NOMO-1 (cell line): ENCODE results near the gene C10orf95.
"Not testable (repeated sequence)": the region's sequence is repeated elsewhere in the genome, so short reads cannot be mapped to it uniquely, and the experiment has no call there.

Experiments used
- DNase-seq, 2 experiments: peaks; one replicate each; lab custom pipeline; 2025; ENCODE audit not compliant: unreplicated experiment in 2 of 2; lab: John Stamatoyannopoulos, UW

The C10orf95 gene

GRCh38 chr10:102467318-102467717 is 16.0 kb upstream of the C10orf95 start:
- DNase-seq = no peak

- DNase-seq = no peak
Measured at GRCh38 chr10:102465466-102465865, 14.1 kb upstream of the C10orf95 start.

- DNase-seq = no peak
Measured at GRCh38 chr10:102463983-102464382, 12.6 kb upstream of the C10orf95 start.

- DNase-seq = no peak
Measured at GRCh38 chr10:102462512-102463054, 11.2 kb upstream of the C10orf95 start.

- peak; percentile 90 to 95 for DNase-seq
Measured at GRCh38 chr10:102461187-102462054, 10.1 kb upstream of the C10orf95 start.

GRCh38 chr10:102460836-102461186 is 9.5 kb upstream of the C10orf95 start:
- DNase-seq = no peak

GRCh38 chr10:102458656-102459055 is 7.3 kb upstream of the C10orf95 start:
- no peak for DNase-seq

GRCh38 chr10:102457591-102458150 is 6.3 kb upstream of the C10orf95 start:
- DNase-seq = no peak

- peak in 1 of 2 experiments; percentile 37 for DNase-seq
Measured at GRCh38 chr10:102455893-102456471, 4.6 kb upstream of the C10orf95 start.

GRCh38 chr10:102454662-102455487 is 3.5 kb upstream of the C10orf95 start:
- DNase-seq = not testable (repeated sequence)

- no peak for DNase-seq
Measured at GRCh38 chr10:102453502-102453901, 2.2 kb upstream of the C10orf95 start.

- peak; percentile 67 to 76 for DNase-seq
Measured at GRCh38 chr10:102452672-102453340, 1.5 kb upstream of the C10orf95 start.

- peak; percentile 86 for DNase-seq
Measured at GRCh38 chr10:102450374-102451104, 804 bp downstream of the C10orf95 start.

GRCh38 chr10:102450124-102450373 is 1.3 kb downstream of the C10orf95 start:
- DNase-seq = peak; percentile 58 to 60

GRCh38 chr10:102449321-102450123 is 1.8 kb downstream of the C10orf95 start:
- DNase-seq = peak; percentile 46 to 53

- no peak for DNase-seq
Measured at GRCh38 chr10:102444851-102445250, 6.5 kb downstream of the C10orf95 start.

- DNase-seq = no peak
Measured at GRCh38 chr10:102438374-102438773, 13.0 kb downstream of the C10orf95 start.

- no peak for DNase-seq
Measured at GRCh38 chr10:102437515-102437914, 13.8 kb downstream of the C10orf95 start.

GRCh38 chr10:102436312-102436711 is 15.0 kb downstream of the C10orf95 start:
- no peak for DNase-seq
